ENCODE data around the gene CD2.

- TF ChIP-seq EP300 (IDR thresholded peaks at IDR 0.05) (no peak), CTCF (IDR thresholded peaks at IDR 0.05) (no peak)
Measured at GRCh38 chr1:116717318-116717717, 36.9 kb upstream of the CD2 start.

Measured in esophagus muscularis mucosa (tissue), 3 donors.